Measurements from ENCODE around the gene ATRNL1. TPM values are rescaled to one million over a fixed set of nuclear protein-coding genes. Genes with fewer than 3 reads are reported as not detected.

ATRNL1 gene
- polyA plus RNA-seq, 3 donors, result not detected

- intact Hi-C loops (cut with micrococcal nuclease), result no loop called here
- no peak for DNase-seq
These were observed 863.3 kb downstream of the ATRNL1 start for GRCh38 chr10:115956225-115957011.

GRCh38 chr10:115957012-115957399 lies 863.8 kb downstream of the ATRNL1 start:
- no peak overlapping the region for H3K4me2 ChIP-seq (replicated peaks; ENCODE audit: extremely low read depth, low read length, poor library complexity, severe bottlenecking)
- intact Hi-C loops (cut with micrococcal nuclease), result no loop called here
- Mint-ChIP-seq H3K4me3 (no peak overlapping the region), H3K27me3 (ENCODE audit: low read depth in 3 of 3) (peaks cover 0 to 3% (median 0%) of the 10 kb centered on the region in 3 donors), H3K9me3 (peaks cover 0 to 4% (median 2%) of the 10 kb centered on the region in 7 donors), H3K27ac (no peak overlapping the region), H3K36me3 (no peaks in the 10 kb centered on the region), H3K4me1 (no peaks in the 10 kb centered on the region)
- H3K4me3 ChIP-seq (replicated peaks in 1 of 3; ENCODE audit: low read depth in 2 of 3, low read length in 3 of 3), result no peak overlapping the region
- no peaks in the 10 kb centered on the region for H3K4me1 ChIP-seq (ENCODE audit: control insufficient read depth in 1 of 2, insufficient read depth in 2 of 2, low read length in 2 of 2)
- no CpG with 5 or more reads among the region's 2 CpGs for WGBS (ENCODE audit: insufficient coverage)
- no peaks in the 10 kb centered on the region for H3K27me3 ChIP-seq (ENCODE audit: control insufficient read depth in 2 of 2, insufficient read depth in 2 of 2, low read length in 2 of 2)
- no peaks in the 10 kb centered on the region for H4K20me1 ChIP-seq (ENCODE audit: insufficient read depth, low read length)
- H3K36me3 ChIP-seq (replicated peaks in 1 of 2; ENCODE audit: control insufficient read depth in 1 of 2, insufficient read depth in 2 of 2, low read length in 2 of 2), result no peaks in the 10 kb centered on the region
- TF ChIP-seq, protein P1, sequence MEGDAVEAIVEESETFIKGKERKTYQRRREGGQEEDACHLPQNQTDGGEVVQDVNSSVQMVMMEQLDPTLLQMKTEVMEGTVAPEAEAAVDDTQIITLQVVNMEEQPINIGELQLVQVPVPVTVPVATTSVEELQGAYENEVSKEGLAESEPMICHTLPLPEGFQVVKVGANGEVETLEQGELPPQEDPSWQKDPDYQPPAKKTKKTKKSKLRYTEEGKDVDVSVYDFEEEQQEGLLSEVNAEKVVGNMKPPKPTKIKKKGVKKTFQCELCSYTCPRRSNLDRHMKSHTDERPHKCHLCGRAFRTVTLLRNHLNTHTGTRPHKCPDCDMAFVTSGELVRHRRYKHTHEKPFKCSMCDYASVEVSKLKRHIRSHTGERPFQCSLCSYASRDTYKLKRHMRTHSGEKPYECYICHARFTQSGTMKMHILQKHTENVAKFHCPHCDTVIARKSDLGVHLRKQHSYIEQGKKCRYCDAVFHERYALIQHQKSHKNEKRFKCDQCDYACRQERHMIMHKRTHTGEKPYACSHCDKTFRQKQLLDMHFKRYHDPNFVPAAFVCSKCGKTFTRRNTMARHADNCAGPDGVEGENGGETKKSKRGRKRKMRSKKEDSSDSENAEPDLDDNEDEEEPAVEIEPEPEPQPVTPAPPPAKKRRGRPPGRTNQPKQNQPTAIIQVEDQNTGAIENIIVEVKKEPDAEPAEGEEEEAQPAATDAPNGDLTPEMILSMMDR (IDR thresholded peaks at IDR 0.05), result no peak
- no peak overlapping the region for H3K27ac ChIP-seq (ENCODE audit: low read depth in 1 of 2, low read length in 2 of 2)
- H2AFZ ChIP-seq (ENCODE audit: insufficient read depth, low read depth, low read length, poor library complexity, severe bottlenecking), result no peak overlapping the region
- no peaks in the 10 kb centered on the region for H3K79me2 ChIP-seq (ENCODE audit: insufficient read depth, low read length)
- no peak overlapping the region for H3K9ac ChIP-seq (ENCODE audit: insufficient read depth, low read length, poor library complexity, severe bottlenecking)
- H3K9me3 ChIP-seq (replicated peaks in 1 of 2; ENCODE audit: control insufficient read depth in 1 of 2, insufficient read depth in 1 of 2, low read length in 2 of 2), result no peaks in the 10 kb centered on the region
- DNase-seq, result no peak

More at GRCh38 chr10:115956225-115957011, 863.3 kb downstream of the ATRNL1 start:
- Mint-ChIP-seq H3K36me3 (no peaks in the 10 kb centered on the region), H3K27me3 (ENCODE audit: low read depth in 3 of 3) (peaks cover 0 to 5% (median 0%) of the 10 kb centered on the region in 3 donors), H3K4me3 (no peak overlapping the region), H3K4me1 (no peaks in the 10 kb centered on the region), H3K27ac (no peak overlapping the region), H3K9me3 (peaks cover 0 to 3% (median 2%) of the 10 kb centered on the region in 7 donors)
- Histone ChIP-seq H3K9ac (ENCODE audit: insufficient read depth, low read length, poor library complexity, severe bottlenecking) (no peak overlapping the region), H3K4me1 (ENCODE audit: control insufficient read depth in 1 of 2, insufficient read depth in 2 of 2, low read length in 2 of 2) (no peaks in the 10 kb centered on the region), H3K27me3 (ENCODE audit: control insufficient read depth in 2 of 2, insufficient read depth in 2 of 2, low read length in 2 of 2) (no peaks in the 10 kb centered on the region), H3K36me3 (replicated peaks in 1 of 2; ENCODE audit: control insufficient read depth in 1 of 2, insufficient read depth in 2 of 2, low read length in 2 of 2) (no peaks in the 10 kb centered on the region), H2AFZ (ENCODE audit: insufficient read depth, low read depth, low read length, poor library complexity, severe bottlenecking) (no peak overlapping the region), H3K79me2 (ENCODE audit: insufficient read depth, low read length) (no peaks in the 10 kb centered on the region), H3K27ac (ENCODE audit: low read depth in 1 of 2, low read length in 2 of 2) (no peak overlapping the region), H3K4me2 (replicated peaks; ENCODE audit: extremely low read depth, low read length, poor library complexity, severe bottlenecking) (no peak overlapping the region), H3K4me3 (replicated peaks in 1 of 3; ENCODE audit: low read depth in 2 of 3, low read length in 3 of 3) (no peak overlapping the region), H4K20me1 (ENCODE audit: insufficient read depth, low read length) (no peaks in the 10 kb centered on the region), H3K9me3 (replicated peaks in 1 of 2; ENCODE audit: control insufficient read depth in 1 of 2, insufficient read depth in 1 of 2, low read length in 2 of 2) (no peaks in the 10 kb centered on the region)
- WGBS (ENCODE audit: insufficient coverage), result 97% methylated on average over 3 of the region's 5 CpGs
- TF ChIP-seq, protein P1 (IDR thresholded peaks at IDR 0.05), result no peak

All from CD14-positive monocyte (primary cell).